K562 (cell line): Measurements from ENCODE around the gene WIPF3. TPM values are rescaled to one million over a fixed set of nuclear protein-coding genes. Genes with fewer than 3 reads are reported as not detected.

ENCODE experiments used
- ATAC-seq: fragments of 200-7000 bp; cut with Tn5 transposase; 3 replicates; pipeline ENCODE4 v1.9.1; 2020; ENCODE audit warnings: moderate library complexity
- BruUV-seq: library from RNA; stranded (reverse); fragments of 400-500 nt; replicated peaks from 2 replicates; lab custom pipeline; 2021; lab: Mats Ljungman, UMichigan
- CTCF ChIA-PET: fragments of 300-600 bp; formaldehyde crosslinking; extraction: SDS; loops from one replicate; lab custom pipeline; 2021; ENCODE audit warnings: low intra/inter-chr PET ratio; lab: Yijun Ruan, JAX
- POLR2A ChIA-PET: fragments of 300-600, 350-650 bp; sonication (Branson Sonifier 250); formaldehyde crosslinking; extraction: SDS; loops from one replicate; lab custom pipeline; 2021; ENCODE audit warnings: antibody characterized with exemption, inconsistent platforms; lab: Yijun Ruan, JAX
- DNase-seq, 4 experiments: peaks; one replicate each; pipeline versions ENCODE4 v3.0.0 to v3.0.0-alpha.2; 2011 to 2018; ENCODE audit warnings: low spot score in 3 of 4, mixed read lengths in 3 of 4; ENCODE audit errors: extremely low read depth in 1 of 4
- FAIRE-seq: peaks from 2 replicates; lab custom pipeline; 2011; peaks lifted over from hg19 to GRCh38; lab: Jason Lieb, UNC
- H2AFZ ChIP-seq: 2 replicates; pipeline ENCODE4 v1.6.0; 2011; ENCODE audit warnings: low read depth, low read length, control low read depth, inconsistent platforms
- H3K27ac ChIP-seq: fragments of 200-600 bp; 3 replicates; pipeline ENCODE4 v1.8.0; 2011; ENCODE audit warnings: low read depth, mild to moderate bottlenecking, control low read depth, inconsistent platforms, low read length, moderate library complexity, mixed read lengths; ENCODE audit errors: extremely low read depth
- H3K27me3 ChIP-seq, 2 experiments: fragments of 300-600 bp in 1 of 2; 2 replicates in 1 of 2; 3 replicates in 1 of 2; pipeline versions ENCODE4 v1.6.0 to v1.8.0; 2011; ENCODE audit warnings: inconsistent platforms in 2 of 2, low read length in 2 of 2, mild to moderate bottlenecking in 1 of 2, mixed read lengths in 1 of 2, moderate library complexity in 1 of 2; ENCODE audit not compliant: control insufficient read depth in 2 of 2, insufficient read depth in 2 of 2
- H3K36me3 ChIP-seq: fragments of 300-600 bp; 3 replicates; pipeline ENCODE4 v1.8.0; 2011; ENCODE audit warnings: mild to moderate bottlenecking, low read length, inconsistent platforms; ENCODE audit not compliant: control insufficient read depth, insufficient read depth
- H3K4me1 ChIP-seq, 2 experiments: fragments of 200-600 bp in 1 of 2; replicated peaks in 1 of 2; 2 replicates in 1 of 2; 3 replicates in 1 of 2; pipeline versions ENCODE4 v1.5.1 to v1.8.0; 2011; ENCODE audit warnings: inconsistent platforms in 2 of 2, low read length in 2 of 2, mild to moderate bottlenecking in 1 of 2, mixed read lengths in 1 of 2, moderate library complexity in 1 of 2; ENCODE audit not compliant: control insufficient read depth in 2 of 2, insufficient read depth in 2 of 2
- H3K4me2 ChIP-seq: 2 replicates; pipeline ENCODE4 v1.6.1; 2011; ENCODE audit warnings: low read length, control low read depth, inconsistent platforms, mixed read lengths; ENCODE audit not compliant: insufficient read depth
- H3K4me3 ChIP-seq: fragments of 200-600 bp; sonication (generic), shearing (Covaris generic); 2 replicates; pipeline ENCODE4 v1.5.1; 2016; ENCODE audit warnings: control low read depth, inconsistent platforms
- H3K79me2 ChIP-seq: fragments of 200-600 bp; 3 replicates; pipeline ENCODE4 v1.8.0; 2011; ENCODE audit warnings: low read length, inconsistent platforms; ENCODE audit not compliant: control insufficient read depth, insufficient read depth
- H3K9ac ChIP-seq, 2 experiments: 2 replicates each; pipeline versions ENCODE4 v1.6.0 to v1.6.1; 2011; ENCODE audit warnings: low read depth in 2 of 2, low read length in 2 of 2, control low read depth in 1 of 2, inconsistent platforms in 1 of 2, mild to moderate bottlenecking in 1 of 2, mixed read lengths in 1 of 2; ENCODE audit not compliant: insufficient read depth in 1 of 2
- H3K9me1 ChIP-seq: one replicate; pipeline ENCODE4 v1.6.0; 2011; ENCODE audit warnings: inconsistent platforms, mild to moderate bottlenecking, low read length, moderate library complexity; ENCODE audit not compliant: control insufficient read depth, insufficient read depth
- H3K9me3 ChIP-seq: replicated peaks from 2 replicates; pipeline ENCODE4 v1.5.1; 2011; ENCODE audit warnings: low read depth, low read length, inconsistent platforms; ENCODE audit not compliant: control insufficient read depth, insufficient read depth
- H4K20me1 ChIP-seq: replicated peaks from 2 replicates; pipeline ENCODE4 v1.6.1; 2011; ENCODE audit warnings: low read length, inconsistent platforms, mixed read lengths; ENCODE audit not compliant: control insufficient read depth, insufficient read depth
- ARHGAP35 ChIP-seq: fragments of 450-650 bp; IDR thresholded peaks from 2 replicates; pipeline ENCODE4 v1.6.1; 2018; ENCODE audit not compliant: partially characterized antibody
- PRDM10 ChIP-seq: fragments of 450-650 bp; IDR thresholded peaks from 2 replicates; pipeline ENCODE4 v1.6.1; 2018; ENCODE audit not compliant: partially characterized antibody
- TOE1 ChIP-seq, 2 experiments: fragments of 450-650 bp in 1 of 2; sonication (generic) in 1 of 2; formaldehyde crosslinking in 1 of 2; IDR thresholded peaks; 2 replicates each; pipeline versions ENCODE4 v1.7.1 to v1.8.0; 2016 to 2022; ENCODE audit warnings: borderline replicate concordance in 2 of 2, mild to moderate bottlenecking in 2 of 2, antibody characterized with exemption in 1 of 2, inconsistent platforms in 1 of 2, low read depth in 1 of 2, missing genetic modification reagents in 1 of 2, moderate library complexity in 1 of 2
- WGBS: fragments of 100-300 bp; shearing (Covaris generic); methylation state at CpG from one replicate; pipeline ENCODE4 v1.1.6; 2016; ENCODE audit warnings: low coverage, mixed read lengths; ENCODE audit not compliant: insufficient coverage; ENCODE audit errors: missing lambda C conversion rate; 5-methylcytosine and 5-hydroxymethylcytosine counted together
- in situ Hi-C: fragments of 300-500 bp; cut with MboI; formaldehyde crosslinking; loops from 4 replicates; pipeline ENCODE4 v1.15.0; 2018; ENCODE audit warnings: inconsistent platforms, mixed read lengths
- intact Hi-C: fragments of 100-400 bp; cut with micrococcal nuclease; formaldehyde crosslinking; loops from 2 replicates; pipeline ENCODE4 v1.14.2; 2022
- polyA plus RNA-seq, 8 experiments: library from polyadenylated mRNA; depleted of rRNA in 4 of 8; stranded (reverse) in 5 of 8; unstranded in 3 of 8; fragments of >200 nt; fragmentation: Nextera tagmentation in 2 of 8; fragmentation: Illumina TruSeq in 1 of 8; extraction: Ambion mirVana in 2 of 8; extraction: Trizol in 1 of 8; gene quantifications; 2 replicates each; pipeline versions ENCODE4 v1.2.1 to v1.2.3, GENCODE V29; 2011 to 2014; ENCODE audit warnings: inconsistent platforms in 1 of 8, missing spikeins in 1 of 8
- total RNA-seq, 7 experiments: library from RNA; depleted of rRNA in 6 of 7; stranded (reverse); fragments of >200 nt in 6 of 7; fragmentation: Illumina TruSeq in 2 of 7; extraction: Trizol in 2 of 7; gene quantifications; 2 replicates each; pipeline versions ENCODE4 v1.2.1 to v1.2.3, GENCODE V29; 2011 to 2021; ENCODE audit warnings: low replicate concordance in 1 of 7

WIPF3 gene
- total and polyA plus RNA-seq, 9 of the 15 experiments (the other 6 are each of a cell fraction or from before 2014, with no cell fraction given) = 0.18 to 3.2 (median 1.7) TPM

- H3K27me3 ChIP-seq = peaks cover 6 to 23% of the 10 kb centered on the region in 2 experiments; a peak in 3 of 5 replicates
- BruUV-seq = no TSS peak
- no peaks in the 10 kb centered on the region for H3K79me2 ChIP-seq
- H3K9me1 ChIP-seq = no peaks in the 10 kb centered on the region
- no peaks in the 10 kb centered on the region for H4K20me1 ChIP-seq
- no peak overlapping the region for H3K9ac ChIP-seq
- no peak overlapping the region for H3K4me3 ChIP-seq
- peaks cover 0 to 7% of the 10 kb centered on the region in 2 experiments; a peak in 1 of 5 replicates for H3K4me1 ChIP-seq
- TF ChIP-seq TOE1 (IDR thresholded peaks at IDR 0.05; ENCODE audit: borderline replicate concordance) (no peak), TOE1 (CRISPR knock-in tag; IDR thresholded peaks at IDR 0.05; ENCODE audit: borderline replicate concordance, low read depth) (no peak), PRDM10 (no peak), ARHGAP35 (no peak)
- TF ChIP-seq, all 486 proteins: peak for 0
- 0 out of 2 replicates have a peak, but pooled peaks cover 1% of the 10 kb centered on the region for H3K9me3 ChIP-seq
- no peak overlapping the region for H3K4me2 ChIP-seq
- WGBS = 0% methylated on average over 2 of the region's 2 CpGs
- H3K36me3 ChIP-seq = no peaks in the 10 kb centered on the region
- ChIA-PET CTCF (no interaction called here), POLR2A (interaction anchor here (0.6 kb wide), 1 partner anchor 165 kb away, joined by 5 read pairs; no protein-coding TSS in a partner anchor)
- DNase-seq = no peak
- no peak overlapping the region for H3K27ac ChIP-seq
- no peak for ATAC-seq
- intact Hi-C loops = loop anchor here (5.0 kb wide), 1 partner anchor 114 kb away; no protein-coding TSS in a partner anchor
- no peak for FAIRE-seq
- no peak overlapping the region for H2AFZ ChIP-seq
- in situ Hi-C loops = no loop called here
Observed at GRCh38 chr7:29948587-29948986, 142.3 kb downstream of the WIPF3 start.
